ENCODE measurements around the gene AHCYL2.

DNA sequence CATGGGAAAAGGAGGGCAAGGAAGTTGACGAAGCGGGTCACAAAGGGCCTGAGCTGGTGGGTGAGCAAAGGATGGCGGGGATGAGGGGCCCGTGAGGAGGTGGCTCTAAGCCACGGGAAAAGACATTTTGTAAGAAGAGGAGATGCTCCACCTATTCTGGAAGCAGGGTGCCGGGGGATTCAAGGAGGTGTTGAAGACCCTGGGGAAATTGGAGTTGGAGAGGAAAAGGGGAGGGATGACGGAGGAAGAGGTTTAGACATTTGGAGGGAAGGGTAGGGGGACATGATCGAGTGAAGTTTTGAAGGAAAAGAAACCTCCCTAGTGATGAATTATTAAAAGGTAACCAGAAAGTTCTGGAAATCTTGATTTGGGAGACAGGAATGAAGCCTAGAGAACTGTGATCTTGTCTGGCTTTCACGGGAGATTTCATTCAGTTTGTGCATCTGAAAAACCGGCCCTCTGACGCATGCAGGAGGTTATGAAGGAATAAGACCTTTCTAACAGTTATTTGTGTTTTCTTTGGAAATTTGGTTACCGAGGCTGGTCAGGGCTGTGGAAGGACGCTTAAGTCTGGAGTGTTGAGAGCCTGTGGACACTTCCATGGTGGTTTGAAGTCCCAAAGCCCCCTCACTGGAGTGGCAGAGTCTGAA lies 35.0 kb upstream of the AHCYL2 start:
- TF ChIP-seq, protein P1, sequence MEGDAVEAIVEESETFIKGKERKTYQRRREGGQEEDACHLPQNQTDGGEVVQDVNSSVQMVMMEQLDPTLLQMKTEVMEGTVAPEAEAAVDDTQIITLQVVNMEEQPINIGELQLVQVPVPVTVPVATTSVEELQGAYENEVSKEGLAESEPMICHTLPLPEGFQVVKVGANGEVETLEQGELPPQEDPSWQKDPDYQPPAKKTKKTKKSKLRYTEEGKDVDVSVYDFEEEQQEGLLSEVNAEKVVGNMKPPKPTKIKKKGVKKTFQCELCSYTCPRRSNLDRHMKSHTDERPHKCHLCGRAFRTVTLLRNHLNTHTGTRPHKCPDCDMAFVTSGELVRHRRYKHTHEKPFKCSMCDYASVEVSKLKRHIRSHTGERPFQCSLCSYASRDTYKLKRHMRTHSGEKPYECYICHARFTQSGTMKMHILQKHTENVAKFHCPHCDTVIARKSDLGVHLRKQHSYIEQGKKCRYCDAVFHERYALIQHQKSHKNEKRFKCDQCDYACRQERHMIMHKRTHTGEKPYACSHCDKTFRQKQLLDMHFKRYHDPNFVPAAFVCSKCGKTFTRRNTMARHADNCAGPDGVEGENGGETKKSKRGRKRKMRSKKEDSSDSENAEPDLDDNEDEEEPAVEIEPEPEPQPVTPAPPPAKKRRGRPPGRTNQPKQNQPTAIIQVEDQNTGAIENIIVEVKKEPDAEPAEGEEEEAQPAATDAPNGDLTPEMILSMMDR (conservative IDR thresholded peaks at IDR 0.05; ENCODE audit: low read depth in 2 of 2) = no peak
- TF ChIP-seq POLR2AphosphoS5 (IDR thresholded peaks at IDR 0.05; ENCODE audit: low read depth) (no peak), CREB1 (CRISPR knock-in tag; IDR thresholded peaks at IDR 0.05; ENCODE audit: low read depth) (no peak), EZH2phosphoT487 (IDR thresholded peaks at IDR 0.05; ENCODE audit: unreplicated experiment) (no peak)
- TF ChIP-seq, protein P2, sequence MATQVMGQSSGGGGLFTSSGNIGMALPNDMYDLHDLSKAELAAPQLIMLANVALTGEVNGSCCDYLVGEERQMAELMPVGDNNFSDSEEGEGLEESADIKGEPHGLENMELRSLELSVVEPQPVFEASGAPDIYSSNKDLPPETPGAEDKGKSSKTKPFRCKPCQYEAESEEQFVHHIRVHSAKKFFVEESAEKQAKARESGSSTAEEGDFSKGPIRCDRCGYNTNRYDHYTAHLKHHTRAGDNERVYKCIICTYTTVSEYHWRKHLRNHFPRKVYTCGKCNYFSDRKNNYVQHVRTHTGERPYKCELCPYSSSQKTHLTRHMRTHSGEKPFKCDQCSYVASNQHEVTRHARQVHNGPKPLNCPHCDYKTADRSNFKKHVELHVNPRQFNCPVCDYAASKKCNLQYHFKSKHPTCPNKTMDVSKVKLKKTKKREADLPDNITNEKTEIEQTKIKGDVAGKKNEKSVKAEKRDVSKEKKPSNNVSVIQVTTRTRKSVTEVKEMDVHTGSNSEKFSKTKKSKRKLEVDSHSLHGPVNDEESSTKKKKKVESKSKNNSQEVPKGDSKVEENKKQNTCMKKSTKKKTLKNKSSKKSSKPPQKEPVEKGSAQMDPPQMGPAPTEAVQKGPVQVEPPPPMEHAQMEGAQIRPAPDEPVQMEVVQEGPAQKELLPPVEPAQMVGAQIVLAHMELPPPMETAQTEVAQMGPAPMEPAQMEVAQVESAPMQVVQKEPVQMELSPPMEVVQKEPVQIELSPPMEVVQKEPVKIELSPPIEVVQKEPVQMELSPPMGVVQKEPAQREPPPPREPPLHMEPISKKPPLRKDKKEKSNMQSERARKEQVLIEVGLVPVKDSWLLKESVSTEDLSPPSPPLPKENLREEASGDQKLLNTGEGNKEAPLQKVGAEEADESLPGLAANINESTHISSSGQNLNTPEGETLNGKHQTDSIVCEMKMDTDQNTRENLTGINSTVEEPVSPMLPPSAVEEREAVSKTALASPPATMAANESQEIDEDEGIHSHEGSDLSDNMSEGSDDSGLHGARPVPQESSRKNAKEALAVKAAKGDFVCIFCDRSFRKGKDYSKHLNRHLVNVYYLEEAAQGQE (IDR thresholded peaks at IDR 0.05; ENCODE audit: unreplicated experiment) = no peak

All from GM23338 (cell line).